ENCODE data around the gene LEFTY1. TPM values are rescaled to one million over a fixed set of nuclear protein-coding genes. Genes with fewer than 3 reads are reported as not detected.

The LEFTY1 gene
- total and polyA plus RNA-seq, 9 donors: 0.43 to 5.1 (median 2.0) TPM

DNA sequence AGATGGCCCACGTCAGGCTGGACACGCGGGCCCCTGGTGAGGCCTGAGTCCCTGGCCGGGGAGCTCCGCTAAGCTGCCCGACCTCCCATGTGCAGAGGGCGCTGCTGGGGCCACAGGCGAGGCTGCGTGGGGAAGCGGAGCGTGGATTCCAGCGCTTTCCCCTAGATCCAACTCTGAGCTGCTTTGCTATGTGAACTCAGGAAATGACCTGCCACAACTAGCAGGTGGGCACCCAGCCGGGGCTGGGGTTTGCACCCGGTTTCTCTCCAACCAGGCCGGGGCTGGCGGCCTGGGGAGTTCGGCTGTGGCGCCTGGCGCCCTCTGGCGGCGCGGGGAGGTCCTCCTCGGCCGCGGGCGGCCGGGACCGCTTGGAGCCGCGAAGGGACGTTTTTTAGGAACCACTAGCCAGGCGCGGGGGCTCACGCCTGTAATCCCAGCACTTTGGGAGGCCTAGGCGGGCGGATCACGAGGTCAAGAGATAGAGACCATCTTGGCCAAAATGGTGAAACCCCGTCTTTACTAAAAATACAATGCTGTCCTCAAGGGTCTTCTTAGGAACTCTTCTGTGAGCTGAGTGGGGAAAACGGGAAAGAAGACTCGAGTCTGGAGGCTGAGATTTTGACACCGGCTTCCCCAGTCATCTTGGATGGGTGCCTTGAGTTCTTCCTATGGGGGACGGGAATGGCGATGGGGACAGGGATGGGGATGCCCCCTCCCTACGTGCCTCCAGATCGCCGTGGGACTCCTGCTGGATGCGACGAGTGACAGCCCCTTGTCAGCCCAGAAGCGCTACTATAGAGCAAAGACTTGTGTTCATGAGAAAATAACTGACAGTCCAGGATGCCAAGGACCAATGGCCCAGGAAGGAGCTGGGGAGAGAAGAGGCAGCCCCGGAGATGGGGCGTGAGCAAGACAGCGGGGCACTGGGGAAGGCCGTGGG lies 22.5 kb upstream of the LEFTY1 start:
- peak; percentile 61 to 86 (median 80) for DNase-seq
- H3K27ac ChIP-seq: no peak overlapping the region
- intact Hi-C loops (cut with DNase I): loop anchor here (2.0 to 10.0 kb wide), 6 partner anchors 137 to 439 kb away; partner anchors contain the start of gene SRP9 (in 2 of the 4)
- no peak overlapping the region for H3K4me3 ChIP-seq
- peaks cover 2% of the 10 kb centered on the region for H3K4me1 ChIP-seq (ENCODE audit: insufficient read depth)
- no peaks in the 10 kb centered on the region for H3K27me3 ChIP-seq
- H3K9me3 ChIP-seq: no peaks in the 10 kb centered on the region
- no peak for TF ChIP-seq EP300 (IDR thresholded peaks at IDR 0.05)
- peak; percentile 83 to 87 (median 85) for TF ChIP-seq CTCF (IDR thresholded peaks at IDR 0.05)
- WGBS, 3 donors: 30 to 44% (median 37%) methylated on average over 49 to 53 of the region's 53 CpGs
- no peaks in the 10 kb centered on the region for H3K36me3 ChIP-seq

GRCh38 chr1:225909477-225909876 lies 20.5 kb upstream of the LEFTY1 start:
- TF ChIP-seq POLR2A (IDR thresholded peaks at IDR 0.05) (no peak), EP300 (IDR thresholded peaks at IDR 0.05) (no peak), CTCF (IDR thresholded peaks at IDR 0.05) (no peak)
- Histone ChIP-seq H3K27me3 (no peaks in the 10 kb centered on the region), H3K27ac (no peak overlapping the region), H3K4me1 (ENCODE audit: insufficient read depth) (peaks cover 2% of the 10 kb centered on the region), H3K36me3 (no peaks in the 10 kb centered on the region), H3K4me3 (no peak overlapping the region), H3K9me3 (no peaks in the 10 kb centered on the region)
- DNase-seq: no peak
- 94 to 97% (median 97%) methylated on average over 1 of the region's 1 CpG for WGBS, 3 donors
- intact Hi-C loops (cut with DNase I): no loop called here

- Histone ChIP-seq H3K4me3 (no peak overlapping the region), H3K27me3 (no peaks in the 10 kb centered on the region), H3K4me1 (ENCODE audit: insufficient read depth) (peaks cover 2% of the 10 kb centered on the region), H3K36me3 (no peaks in the 10 kb centered on the region), H3K27ac (no peak overlapping the region), H3K9me3 (no peaks in the 10 kb centered on the region)
- intact Hi-C loops (cut with DNase I): no loop called here
- 68 to 79% (median 75%) methylated on average over 2 of the region's 2 CpGs for WGBS, 3 donors
- no peak for DNase-seq
- no peak for TF ChIP-seq CTCF (IDR thresholded peaks at IDR 0.05)
- no peak for TF ChIP-seq POLR2A (IDR thresholded peaks at IDR 0.05)
- TF ChIP-seq EP300 (IDR thresholded peaks at IDR 0.05): no peak
Measured at GRCh38 chr1:225908773-225909172, 19.8 kb upstream of the LEFTY1 start.

DNA sequence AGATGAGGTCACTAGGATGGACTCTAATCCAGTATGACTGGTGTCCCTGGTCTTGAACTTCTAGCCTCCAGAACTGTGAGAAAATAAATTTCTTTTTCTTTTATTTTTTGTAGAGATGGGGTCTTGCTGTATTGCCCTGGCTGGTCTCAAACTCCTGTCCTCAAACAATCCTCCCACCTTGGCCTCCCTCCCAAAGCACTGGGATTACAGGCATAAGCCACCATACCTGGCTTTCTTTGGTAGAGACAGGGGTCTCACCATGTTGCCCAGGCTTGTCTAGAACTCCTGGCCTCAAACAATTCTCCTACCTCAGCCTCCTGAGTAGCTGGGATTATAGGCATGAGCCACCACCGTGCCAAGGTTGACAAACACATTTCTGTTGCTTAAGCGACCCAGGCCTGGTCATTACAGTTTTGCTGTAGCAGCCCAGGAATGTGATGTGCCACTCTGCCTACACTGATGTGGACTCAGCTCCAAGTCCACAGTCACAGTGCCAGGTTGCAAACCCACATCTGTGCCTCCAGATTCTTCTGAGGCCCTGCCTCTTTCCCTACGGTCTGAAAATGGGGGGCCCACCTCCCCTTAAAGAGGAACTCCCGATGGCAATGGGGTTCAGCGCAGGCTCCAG lies 19.2 kb upstream of the LEFTY1 start:
- intact Hi-C loops (cut with DNase I): no loop called here
- WGBS, 3 donors: 87 to 91% (median 89%) methylated on average over 5 of the region's 5 CpGs
- H3K27ac ChIP-seq: no peak overlapping the region

More for the DNA sequence above, 19.2 kb upstream of the LEFTY1 start:
- no peaks in the 10 kb centered on the region for H3K36me3 ChIP-seq
- no peak overlapping the region for H3K4me3 ChIP-seq
- no peak for DNase-seq
- no peaks in the 10 kb centered on the region for H3K9me3 ChIP-seq
- no peaks in the 10 kb centered on the region for H3K27me3 ChIP-seq
- TF ChIP-seq POLR2A (IDR thresholded peaks at IDR 0.05) (no peak), EP300 (IDR thresholded peaks at IDR 0.05) (no peak), CTCF (IDR thresholded peaks at IDR 0.05) (no peak)
- peaks cover 2% of the 10 kb centered on the region for H3K4me1 ChIP-seq (ENCODE audit: insufficient read depth)
